Femur (tissue), 1 donor: ENCODE results near the gene RYR2.

Experiments
- DNase-seq: peaks from one replicate; pipeline ENCODE4 v3.0.0-alpha.2; 2017

RYR2 gene

GRCh38 chr1:237879195-237879594, 837.2 kb downstream of the RYR2 start:
- DNase-seq = no peak
